ENCODE data around the gene CACUL1.

The CACUL1 gene

GRCh38 chr10:118633786-118634185 is 121.0 kb downstream of the CACUL1 start:
- DNase-seq: no peak

- no peak for DNase-seq
Measured at GRCh38 chr10:118629211-118629610, 125.6 kb downstream of the CACUL1 start.

GRCh38 chr10:118628397-118628796 is 126.4 kb downstream of the CACUL1 start:
- DNase-seq: no peak

- DNase-seq: no peak
Measured at GRCh38 chr10:118626953-118627352, 127.8 kb downstream of the CACUL1 start.

Measured in NCI-H2081 treated with DMSO at 0.1 percent for 48 hours (cell line).